K562 (cell line): ENCODE results near the gene ADCYAP1. TPM values are rescaled to one million over a fixed set of nuclear protein-coding genes. Genes with fewer than 3 reads are reported as not detected.

ENCODE experiments used
- polyA plus RNA-seq, 8 experiments: library from polyadenylated mRNA; depleted of rRNA in 4 of 8; stranded (reverse) in 5 of 8; unstranded in 3 of 8; fragments of >200 nt; fragmentation: Nextera tagmentation in 2 of 8; fragmentation: Illumina TruSeq in 1 of 8; extraction: Ambion mirVana in 2 of 8; extraction: Trizol in 1 of 8; gene quantifications; 2 replicates each; pipeline versions ENCODE4 v1.2.1 to v1.2.3, GENCODE V29; 2011 to 2014; ENCODE audit warnings: inconsistent platforms in 1 of 8, missing spikeins in 1 of 8
- total RNA-seq, 7 experiments: library from RNA; depleted of rRNA in 6 of 7; stranded (reverse); fragments of >200 nt in 6 of 7; fragmentation: Illumina TruSeq in 2 of 7; extraction: Trizol in 2 of 7; gene quantifications; 2 replicates each; pipeline versions ENCODE4 v1.2.1 to v1.2.3, GENCODE V29; 2011 to 2021; ENCODE audit warnings: low replicate concordance in 1 of 7

Gene ADCYAP1
- total and polyA plus RNA-seq, 9 of the 15 experiments (the other 6 are each of a cell fraction or from before 2014, with no cell fraction given), result 0.03 TPM; not detected in 8

Other genes starting within 250 kb of the ADCYAP1 start
- gene TYMS, start 247.2 kb upstream of the ADCYAP1 start, total RNA-seq (2014; rRNA removed), result 137 and 138 TPM in 2 replicates
- 69.1 and 72.4 TPM in 2 replicates for gene TYMS, start 247.2 kb upstream of the ADCYAP1 start, total RNA-seq (2014; rRNA removed; fragmentation: Illumina TruSeq; extraction: Trizol)
- 83.4 and 88.8 TPM in 2 replicates for gene TYMS, start 247.2 kb upstream of the ADCYAP1 start, total RNA-seq (2015; rRNA removed; fragmentation: Illumina TruSeq; extraction: Trizol)
- 292 and 305 TPM in 2 replicates for gene TYMS, start 247.2 kb upstream of the ADCYAP1 start, total RNA-seq (2021)
- 276 and 390 TPM in 2 replicates for gene TYMS, start 247.2 kb upstream of the ADCYAP1 start, polyA plus RNA-seq (2011; rRNA removed)
- gene TYMS, start 247.2 kb upstream of the ADCYAP1 start, polyA plus RNA-seq (2014; fragmentation: Illumina TruSeq; extraction: Trizol), result 381 and 409 TPM in 2 replicates
- 100 to 1,000 TPM; 168 to 175 TPM for gene TYMS, start 247.2 kb upstream of the ADCYAP1 start, polyA plus RNA-seq (2014; fragmentation: Nextera tagmentation; extraction: Ambion mirVana)
- gene TYMS, start 247.2 kb upstream of the ADCYAP1 start, polyA plus RNA-seq (2014; rRNA removed), result 302 and 311 TPM in 2 replicates
- gene ENOSF1, start 192.2 kb upstream of the ADCYAP1 start, total RNA-seq (2014; rRNA removed), result 36.0 and 42.2 TPM in 2 replicates
- 48.0 and 49.8 TPM in 2 replicates for gene ENOSF1, start 192.2 kb upstream of the ADCYAP1 start, total RNA-seq (2014; rRNA removed; fragmentation: Illumina TruSeq; extraction: Trizol)
- 40.5 and 44.5 TPM in 2 replicates for gene ENOSF1, start 192.2 kb upstream of the ADCYAP1 start, total RNA-seq (2015; rRNA removed; fragmentation: Illumina TruSeq; extraction: Trizol)
- 60.0 and 66.4 TPM in 2 replicates for gene ENOSF1, start 192.2 kb upstream of the ADCYAP1 start, total RNA-seq (2021)
- 46.5 and 50.9 TPM in 2 replicates for gene ENOSF1, start 192.2 kb upstream of the ADCYAP1 start, polyA plus RNA-seq (2011; rRNA removed)
- gene ENOSF1, start 192.2 kb upstream of the ADCYAP1 start, polyA plus RNA-seq (2014; fragmentation: Illumina TruSeq; extraction: Trizol), result 49.4 and 57.3 TPM in 2 replicates
- 10 to 100 TPM; 15.5 to 20.0 TPM for gene ENOSF1, start 192.2 kb upstream of the ADCYAP1 start, polyA plus RNA-seq (2014; fragmentation: Nextera tagmentation; extraction: Ambion mirVana)
- 54.0 and 60.1 TPM in 2 replicates for gene ENOSF1, start 192.2 kb upstream of the ADCYAP1 start, polyA plus RNA-seq (2014; rRNA removed)
- 61.9 and 108 TPM in 2 replicates for gene YES1, start 92.6 kb upstream of the ADCYAP1 start, total RNA-seq (2014; rRNA removed)
- 115 and 149 TPM in 2 replicates for gene YES1, start 92.6 kb upstream of the ADCYAP1 start, total RNA-seq (2014; rRNA removed; fragmentation: Illumina TruSeq; extraction: Trizol)
- 75.4 and 77.7 TPM in 2 replicates for gene YES1, start 92.6 kb upstream of the ADCYAP1 start, total RNA-seq (2015; rRNA removed; fragmentation: Illumina TruSeq; extraction: Trizol)
- gene YES1, start 92.6 kb upstream of the ADCYAP1 start, total RNA-seq (2021), result 90.6 and 99.4 TPM in 2 replicates
- 54.6 and 59.9 TPM in 2 replicates for gene YES1, start 92.6 kb upstream of the ADCYAP1 start, polyA plus RNA-seq (2011; rRNA removed)
- gene YES1, start 92.6 kb upstream of the ADCYAP1 start, polyA plus RNA-seq (2014; fragmentation: Illumina TruSeq; extraction: Trizol), result 70.6 and 78.9 TPM in 2 replicates
- 10 to 100 TPM; 37.2 to 54.6 TPM for gene YES1, start 92.6 kb upstream of the ADCYAP1 start, polyA plus RNA-seq (2014; fragmentation: Nextera tagmentation; extraction: Ambion mirVana)
- 77.8 and 112 TPM in 2 replicates for gene YES1, start 92.6 kb upstream of the ADCYAP1 start, polyA plus RNA-seq (2014; rRNA removed)